ENCODE measurements around the gene KDM8.

KDM8 gene

GRCh38 chr16:27234603-27235002, 31.3 kb downstream of the KDM8 start:
- H3K9me3 ChIP-seq (ENCODE audit: insufficient read depth, low read depth, low read length) = no peaks in the 10 kb centered on the region
- H3K4me1 ChIP-seq (ENCODE audit: insufficient read depth, low read length) = no peaks in the 10 kb centered on the region
- H3K36me3 ChIP-seq (ENCODE audit: insufficient read depth, low read depth, low read length) = no peaks in the 10 kb centered on the region
- no peaks in the 10 kb centered on the region for H3K27me3 ChIP-seq (ENCODE audit: insufficient read depth, low read length)
- no peak overlapping the region for H3K4me3 ChIP-seq (ENCODE audit: low read length)
- H3K9ac ChIP-seq (ENCODE audit: low read depth, low read length) = no peak overlapping the region
- H3K27ac ChIP-seq (ENCODE audit: low read length) = no peak overlapping the region

GRCh38 chr16:27235055-27235937, 32.0 kb downstream of the KDM8 start:
- no peaks in the 10 kb centered on the region for H3K27me3 ChIP-seq (ENCODE audit: insufficient read depth, low read length)
- H3K4me3 ChIP-seq (ENCODE audit: low read length) = no peak overlapping the region
- H3K4me1 ChIP-seq (ENCODE audit: insufficient read depth, low read length) = no peaks in the 10 kb centered on the region
- no peak overlapping the region for H3K9ac ChIP-seq (ENCODE audit: low read depth, low read length)
- H3K9me3 ChIP-seq (ENCODE audit: insufficient read depth, low read depth, low read length) = no peaks in the 10 kb centered on the region
- H3K36me3 ChIP-seq (ENCODE audit: insufficient read depth, low read depth, low read length) = no peaks in the 10 kb centered on the region
- no peak overlapping the region for H3K27ac ChIP-seq (ENCODE audit: low read length)

- Histone ChIP-seq H3K27ac (ENCODE audit: low read length) (no peak overlapping the region), H3K9ac (ENCODE audit: low read depth, low read length) (no peak overlapping the region), H3K4me1 (ENCODE audit: insufficient read depth, low read length) (no peaks in the 10 kb centered on the region), H3K4me3 (ENCODE audit: low read length) (no peak overlapping the region), H3K9me3 (ENCODE audit: insufficient read depth, low read depth, low read length) (no peaks in the 10 kb centered on the region), H3K36me3 (ENCODE audit: insufficient read depth, low read depth, low read length) (no peaks in the 10 kb centered on the region), H3K27me3 (ENCODE audit: insufficient read depth, low read length) (no peaks in the 10 kb centered on the region)
These were observed 32.6 kb downstream of the KDM8 start for GRCh38 chr16:27235938-27236245.

GRCh38 chr16:27236635-27237218, 33.4 kb downstream of the KDM8 start:
- no peak overlapping the region for H3K27ac ChIP-seq (ENCODE audit: low read length)
- H3K9ac ChIP-seq (ENCODE audit: low read depth, low read length) = no peak overlapping the region

GRCh38 chr16:27237219-27238015, 34.1 kb downstream of the KDM8 start:
- no peak overlapping the region for H3K9ac ChIP-seq (ENCODE audit: low read depth, low read length)
- H3K27ac ChIP-seq (ENCODE audit: low read length) = no peak overlapping the region
- no peaks in the 10 kb centered on the region for H3K36me3 ChIP-seq (ENCODE audit: insufficient read depth, low read depth, low read length)
- no peaks in the 10 kb centered on the region for H3K27me3 ChIP-seq (ENCODE audit: insufficient read depth, low read length)
- H3K4me1 ChIP-seq (ENCODE audit: insufficient read depth, low read length) = peaks cover under 1% of the 10 kb centered on the region; the same call in 1 of the 2 replicates
- H3K4me3 ChIP-seq (ENCODE audit: low read length) = no peak overlapping the region
- no peaks in the 10 kb centered on the region for H3K9me3 ChIP-seq (ENCODE audit: insufficient read depth, low read depth, low read length)

More at GRCh38 chr16:27236635-27237218, 33.4 kb downstream of the KDM8 start:
- H3K4me3 ChIP-seq (ENCODE audit: low read length) = no peak overlapping the region
- no peaks in the 10 kb centered on the region for H3K36me3 ChIP-seq (ENCODE audit: insufficient read depth, low read depth, low read length)
- no peaks in the 10 kb centered on the region for H3K9me3 ChIP-seq (ENCODE audit: insufficient read depth, low read depth, low read length)
- H3K4me1 ChIP-seq (ENCODE audit: insufficient read depth, low read length) = no peaks in the 10 kb centered on the region
- H3K27me3 ChIP-seq (ENCODE audit: insufficient read depth, low read length) = no peaks in the 10 kb centered on the region

GRCh38 chr16:27238016-27238587, 34.8 kb downstream of the KDM8 start:
- no peak overlapping the region for H3K4me3 ChIP-seq (ENCODE audit: low read length)
- H3K9ac ChIP-seq (ENCODE audit: low read depth, low read length) = no peak overlapping the region
- H3K27me3 ChIP-seq (ENCODE audit: insufficient read depth, low read length) = no peaks in the 10 kb centered on the region
- H3K27ac ChIP-seq (ENCODE audit: low read length) = no peak overlapping the region
- H3K4me1 ChIP-seq (ENCODE audit: insufficient read depth, low read length) = peaks cover 7% of the 10 kb centered on the region; the same call in 1 of the 2 replicates
- H3K36me3 ChIP-seq (ENCODE audit: insufficient read depth, low read depth, low read length) = no peaks in the 10 kb centered on the region
- no peaks in the 10 kb centered on the region for H3K9me3 ChIP-seq (ENCODE audit: insufficient read depth, low read depth, low read length)

- Histone ChIP-seq H3K36me3 (ENCODE audit: insufficient read depth, low read depth, low read length) (no peaks in the 10 kb centered on the region), H3K9me3 (ENCODE audit: insufficient read depth, low read depth, low read length) (no peaks in the 10 kb centered on the region), H3K4me3 (ENCODE audit: low read length) (no peak overlapping the region), H3K27ac (ENCODE audit: low read length) (no peak overlapping the region), H3K4me1 (ENCODE audit: insufficient read depth, low read length) (peaks cover 11% of the 10 kb centered on the region; the same call in 1 of the 2 replicates), H3K27me3 (ENCODE audit: insufficient read depth, low read length) (no peaks in the 10 kb centered on the region), H3K9ac (ENCODE audit: low read depth, low read length) (no peak overlapping the region)
These were observed 35.3 kb downstream of the KDM8 start for GRCh38 chr16:27238591-27238990.

GRCh38 chr16:27239026-27239425, 35.7 kb downstream of the KDM8 start:
- H3K9me3 ChIP-seq (ENCODE audit: insufficient read depth, low read depth, low read length) = no peaks in the 10 kb centered on the region
- no peaks in the 10 kb centered on the region for H3K36me3 ChIP-seq (ENCODE audit: insufficient read depth, low read depth, low read length)
- peaks cover 11% of the 10 kb centered on the region; the same call in 1 of the 2 replicates for H3K4me1 ChIP-seq (ENCODE audit: insufficient read depth, low read length)
- H3K27ac ChIP-seq (ENCODE audit: low read length) = no peak overlapping the region
- H3K4me3 ChIP-seq (ENCODE audit: low read length) = no peak overlapping the region
- H3K9ac ChIP-seq (ENCODE audit: low read depth, low read length) = no peak overlapping the region
- no peaks in the 10 kb centered on the region for H3K27me3 ChIP-seq (ENCODE audit: insufficient read depth, low read length)

- Histone ChIP-seq H3K4me1 (ENCODE audit: insufficient read depth, low read length) (peaks cover 11% of the 10 kb centered on the region; the same call in 1 of the 2 replicates), H3K27ac (ENCODE audit: low read length) (no peak overlapping the region)
These were observed 36.8 kb downstream of the KDM8 start for GRCh38 chr16:27239906-27240655.

GRCh38 chr16:27240948-27241531, 37.7 kb downstream of the KDM8 start:
- no peak overlapping the region for H3K9ac ChIP-seq (ENCODE audit: low read depth, low read length)
- no peaks in the 10 kb centered on the region for H3K36me3 ChIP-seq (ENCODE audit: insufficient read depth, low read depth, low read length)
- no peaks in the 10 kb centered on the region for H3K9me3 ChIP-seq (ENCODE audit: insufficient read depth, low read depth, low read length)
- no peak overlapping the region for H3K4me3 ChIP-seq (ENCODE audit: low read length)
- H3K27me3 ChIP-seq (ENCODE audit: insufficient read depth, low read length) = no peaks in the 10 kb centered on the region
- no peak overlapping the region for H3K27ac ChIP-seq (ENCODE audit: low read length)
- H3K4me1 ChIP-seq (ENCODE audit: insufficient read depth, low read length) = peaks cover 11% of the 10 kb centered on the region; the same call in 1 of the 2 replicates

More at GRCh38 chr16:27239906-27240655, 36.8 kb downstream of the KDM8 start:
- H3K36me3 ChIP-seq (ENCODE audit: insufficient read depth, low read depth, low read length) = no peaks in the 10 kb centered on the region
- H3K27me3 ChIP-seq (ENCODE audit: insufficient read depth, low read length) = no peaks in the 10 kb centered on the region
- no peaks in the 10 kb centered on the region for H3K9me3 ChIP-seq (ENCODE audit: insufficient read depth, low read depth, low read length)
- H3K4me3 ChIP-seq (ENCODE audit: low read length) = no peak overlapping the region
- no peak overlapping the region for H3K9ac ChIP-seq (ENCODE audit: low read depth, low read length)

Measured in iPS-20b (cell line).